Measurements from ENCODE around the gene CACNA2D4.

CACNA2D4 gene

DNA sequence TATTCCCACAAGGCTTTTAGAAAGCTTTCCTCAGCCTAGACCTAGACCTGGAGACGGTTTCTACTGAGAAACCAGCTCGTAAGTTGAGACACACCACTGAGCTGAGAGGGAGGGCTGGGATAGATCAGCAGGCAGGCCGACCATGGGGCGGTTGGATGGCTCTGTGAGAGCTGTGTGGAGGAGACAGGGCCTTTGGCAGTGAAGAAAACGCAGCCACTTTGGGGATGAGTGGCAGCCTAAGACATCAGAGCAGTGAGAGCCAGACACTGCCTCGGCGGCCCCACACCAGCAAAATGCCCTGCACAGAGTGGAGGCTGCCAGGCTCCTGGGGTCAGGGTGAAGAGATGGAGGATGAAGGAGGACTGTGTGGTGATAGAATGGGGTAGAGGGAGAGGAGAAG lies 46.0 kb downstream of the CACNA2D4 start:
- in situ Hi-C loops (cut with MboI; ENCODE audit: low sequenced_read_pairs) = no loop called here

DNA sequence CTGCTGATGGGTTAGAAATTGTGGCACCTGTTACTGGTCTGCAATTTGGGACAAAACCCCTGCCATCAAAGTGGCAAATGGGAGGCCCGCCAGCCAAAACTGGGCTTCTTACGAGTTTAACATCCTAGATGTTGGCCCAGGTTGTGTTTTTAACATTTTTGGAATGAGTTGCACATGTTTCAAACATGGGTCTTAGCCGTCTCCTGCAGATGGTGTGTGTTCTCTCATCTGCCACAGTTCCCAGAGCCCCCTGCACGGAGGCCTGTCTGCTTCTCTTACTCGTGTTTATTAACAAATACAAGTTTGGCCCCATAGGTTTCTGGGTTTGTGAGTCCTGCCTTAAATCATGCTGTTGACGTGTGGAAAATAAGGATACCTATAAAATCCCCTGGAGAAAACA lies 46.5 kb downstream of the CACNA2D4 start:
- in situ Hi-C loops (cut with MboI; ENCODE audit: low sequenced_read_pairs) = no loop called here

DNA sequence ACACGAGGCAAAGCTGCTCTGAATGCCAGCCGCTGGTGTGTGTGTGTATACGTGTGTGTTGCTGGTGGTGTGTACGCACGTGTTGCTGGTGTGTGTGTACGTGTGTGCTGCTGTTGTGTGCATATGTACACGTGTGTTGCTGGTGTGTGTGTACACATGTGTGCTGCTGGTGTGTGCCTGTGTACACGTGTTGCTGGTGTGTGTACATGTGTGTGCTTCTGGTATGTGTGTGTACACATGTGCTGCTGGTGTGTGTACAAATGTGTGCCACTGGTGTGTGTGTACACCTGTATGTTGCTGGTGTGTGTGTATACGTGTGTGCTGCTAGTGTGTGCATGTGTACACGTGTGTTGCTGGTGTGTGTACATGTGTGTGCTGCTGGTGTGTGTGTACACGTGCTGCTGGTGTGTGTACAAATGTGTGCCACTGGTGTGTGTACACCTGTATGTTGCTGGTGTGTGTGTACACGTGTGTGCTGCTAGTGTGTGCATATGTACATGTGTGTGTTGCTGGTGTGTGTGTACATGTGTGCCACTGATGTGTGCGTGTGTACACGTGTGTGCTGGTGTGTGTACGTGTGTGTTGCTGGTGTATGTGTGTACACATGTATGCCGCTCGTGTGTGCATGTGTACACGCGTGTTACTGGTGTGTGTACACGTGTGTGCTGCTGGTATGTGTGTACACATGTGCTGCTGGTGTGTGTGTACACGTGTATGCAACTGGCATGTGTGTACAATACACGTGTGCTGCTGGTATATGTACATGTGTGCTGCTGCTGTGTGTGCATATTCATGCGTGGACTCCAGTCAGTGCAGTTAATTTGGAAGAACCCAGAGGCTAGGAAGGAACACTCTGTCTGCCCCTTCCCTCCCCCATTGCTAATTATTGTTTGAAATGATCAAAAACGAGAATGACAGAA lies 47.2 kb downstream of the CACNA2D4 start:
- in situ Hi-C loops (cut with MboI; ENCODE audit: low sequenced_read_pairs) = no loop called here

DNA sequence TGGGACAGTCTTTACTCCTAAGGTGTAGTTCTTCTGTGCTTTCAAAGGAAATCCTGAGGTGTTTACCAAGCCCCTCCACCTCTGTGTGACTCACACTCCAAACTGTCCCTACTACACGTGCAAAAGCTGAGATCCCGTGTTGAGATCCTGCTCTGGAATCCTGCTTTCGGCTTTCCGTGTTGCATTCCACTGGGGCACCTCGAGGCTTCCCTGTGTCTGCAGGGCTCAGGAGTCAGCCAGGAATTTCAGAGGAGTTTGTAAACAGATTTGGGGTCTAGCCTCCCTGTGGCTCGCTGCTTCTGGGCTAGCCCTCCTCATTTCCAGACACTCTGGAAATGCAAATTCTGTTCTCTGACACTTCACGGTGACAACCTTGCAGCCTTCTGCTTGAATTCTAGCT lies 48.4 kb downstream of the CACNA2D4 start:
- in situ Hi-C loops (cut with MboI; ENCODE audit: low sequenced_read_pairs) = no loop called here

DNA sequence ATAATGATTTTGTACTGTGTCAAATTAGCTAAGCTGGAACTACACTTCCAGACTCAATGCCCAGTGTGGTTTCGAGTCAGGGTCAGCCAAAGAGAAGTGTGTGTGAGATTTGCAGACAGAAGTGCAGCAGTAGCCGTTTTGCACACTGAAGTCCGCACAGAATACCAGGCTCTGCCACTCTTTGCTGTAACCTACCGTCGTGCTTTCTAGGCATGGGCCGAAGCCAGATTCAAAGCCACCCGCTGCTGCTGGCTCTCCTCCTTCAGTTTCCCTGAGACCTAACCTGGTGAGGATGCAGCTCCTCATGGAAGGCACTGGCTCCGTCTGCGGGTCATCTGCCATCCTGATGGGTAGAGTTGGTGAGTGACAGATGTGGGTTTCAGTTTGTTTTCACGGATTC lies 49.3 kb downstream of the CACNA2D4 start:
- in situ Hi-C loops (cut with MboI; ENCODE audit: low sequenced_read_pairs) = no loop called here

DNA sequence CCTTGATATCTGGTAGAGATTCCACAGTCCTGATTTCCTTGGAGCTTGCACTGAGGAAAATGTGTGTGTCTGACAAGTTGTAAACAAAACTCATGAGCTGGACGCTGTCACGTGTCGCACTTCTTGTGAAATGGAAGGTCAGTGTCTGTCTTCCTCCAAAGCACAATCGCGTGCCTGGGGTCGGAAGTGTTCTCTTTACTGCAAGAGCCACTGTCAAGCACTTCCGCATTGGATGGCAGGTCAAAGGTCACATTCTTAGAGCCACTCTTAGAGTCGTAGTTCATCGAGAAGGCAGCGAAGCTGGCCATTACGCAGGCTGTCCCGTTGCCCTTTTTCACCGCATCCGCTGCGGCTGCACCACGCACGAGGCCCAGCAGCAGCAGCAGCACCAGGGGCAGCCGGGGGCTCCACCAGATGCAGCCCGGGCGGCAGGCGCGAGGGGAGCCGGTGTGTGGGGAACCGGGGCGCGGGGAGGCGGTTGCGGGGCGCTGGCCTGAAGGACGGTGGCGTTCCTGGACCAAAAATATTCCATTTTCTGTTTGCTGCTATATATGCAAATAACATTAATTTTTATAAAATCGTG lies 53.1 kb downstream of the CACNA2D4 start:
- in situ Hi-C loops (cut with MboI; ENCODE audit: low sequenced_read_pairs) = no loop called here

DNA sequence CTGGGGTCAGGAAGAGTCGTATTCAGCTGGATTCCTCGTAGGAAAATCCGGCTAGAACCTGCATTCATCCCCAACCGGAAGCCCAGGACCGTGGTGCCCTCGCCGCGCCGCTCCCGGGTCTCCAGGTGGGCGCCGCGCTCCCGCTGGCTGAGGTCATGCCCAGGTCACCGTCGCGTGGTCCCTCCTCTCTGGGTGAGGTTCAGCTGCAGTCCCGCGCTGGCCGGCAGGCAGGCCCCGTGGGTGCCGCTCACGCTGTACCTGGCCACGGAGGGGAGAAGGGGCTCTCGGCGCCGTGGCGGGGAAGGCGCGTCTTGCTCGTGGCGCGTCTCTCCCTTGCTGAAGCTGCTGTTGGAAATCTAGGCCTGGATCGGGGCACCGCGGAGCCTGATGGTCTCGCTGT lies 53.6 kb downstream of the CACNA2D4 start:
- in situ Hi-C loops (cut with MboI; ENCODE audit: low sequenced_read_pairs) = no loop called here

DNA sequence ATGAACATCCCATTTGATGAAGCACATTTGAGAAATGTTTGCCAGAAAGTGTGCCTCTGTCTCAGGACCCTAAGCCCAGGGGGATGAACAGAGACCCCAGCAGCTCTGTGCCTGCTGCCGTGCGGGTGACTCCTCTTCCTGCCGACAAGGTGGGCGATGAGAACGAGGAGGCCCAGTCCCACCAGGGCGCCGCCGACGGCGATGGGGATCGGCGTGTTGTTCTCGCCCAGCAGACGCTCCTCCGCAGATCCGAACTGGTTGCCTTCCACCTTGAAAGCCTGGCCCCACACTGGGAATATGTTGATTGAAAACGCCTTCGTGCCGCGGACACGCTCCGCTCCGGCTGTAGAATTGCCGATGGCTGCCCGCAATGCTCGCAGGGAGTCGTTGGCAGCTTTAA lies 54.0 kb downstream of the CACNA2D4 start:
- in situ Hi-C loops (cut with MboI; ENCODE audit: low sequenced_read_pairs) = no loop called here

DNA sequence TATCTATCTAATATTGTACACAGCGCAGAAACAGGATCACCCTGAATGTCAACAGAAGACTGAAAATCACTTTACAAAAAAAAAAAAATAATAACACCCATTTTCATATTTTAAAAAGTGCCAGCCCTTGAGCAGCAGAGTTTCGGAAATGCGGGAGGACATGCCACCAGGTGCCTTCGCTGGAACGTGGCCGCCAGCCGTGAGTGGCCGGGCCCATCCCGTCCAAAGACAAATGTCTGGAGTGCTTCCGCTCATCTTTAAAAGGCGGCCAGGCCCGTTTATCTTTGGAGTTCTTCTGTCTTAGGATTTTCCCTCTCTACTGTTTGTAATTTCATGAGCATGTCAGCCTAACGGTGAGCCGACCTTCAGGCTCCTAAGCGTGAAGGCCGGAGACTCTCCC lies 54.6 kb downstream of the CACNA2D4 start:
- in situ Hi-C loops (cut with MboI; ENCODE audit: low sequenced_read_pairs) = no loop called here

DNA sequence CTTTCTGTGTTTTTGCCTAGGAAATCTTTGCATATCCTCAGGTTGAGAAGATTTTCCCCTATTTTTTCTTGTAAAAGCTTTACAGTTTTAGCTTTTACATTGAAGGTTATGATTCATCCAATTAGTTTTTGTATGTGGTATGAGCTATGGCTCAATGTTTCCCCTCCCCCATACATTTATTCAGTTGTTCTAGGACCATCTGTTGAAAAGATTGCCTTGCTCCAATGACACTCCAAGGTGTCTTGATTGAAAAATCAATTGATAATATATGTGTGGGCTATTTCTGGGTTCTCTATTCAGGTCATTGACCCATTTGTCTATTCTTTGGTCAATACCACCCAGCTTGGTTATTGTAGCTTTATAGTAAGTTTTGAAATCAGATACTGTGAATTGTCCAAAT lies 55.5 kb downstream of the CACNA2D4 start:
- in situ Hi-C loops (cut with MboI; ENCODE audit: low sequenced_read_pairs) = no loop called here

DNA sequence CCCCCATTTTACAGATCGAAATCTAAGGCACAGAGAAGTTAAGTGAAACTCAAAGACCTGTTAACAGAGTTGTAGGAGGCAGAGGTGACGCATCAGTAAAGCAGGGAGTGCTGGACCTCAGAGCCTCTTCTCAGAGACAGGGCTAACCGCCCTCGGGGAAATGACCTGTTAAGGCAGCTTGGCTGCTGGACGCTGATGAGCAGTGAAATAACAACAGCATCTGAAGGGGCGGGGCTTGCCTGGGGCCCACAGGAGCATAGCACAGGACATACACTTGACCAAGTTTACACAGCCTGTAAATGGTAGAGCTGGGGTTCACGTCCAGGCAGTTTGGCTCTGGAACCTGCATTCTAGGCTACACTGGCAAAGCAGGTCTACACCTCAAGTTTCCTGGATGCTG lies 58.8 kb downstream of the CACNA2D4 start:
- in situ Hi-C loops (cut with MboI; ENCODE audit: low sequenced_read_pairs) = no loop called here

DNA sequence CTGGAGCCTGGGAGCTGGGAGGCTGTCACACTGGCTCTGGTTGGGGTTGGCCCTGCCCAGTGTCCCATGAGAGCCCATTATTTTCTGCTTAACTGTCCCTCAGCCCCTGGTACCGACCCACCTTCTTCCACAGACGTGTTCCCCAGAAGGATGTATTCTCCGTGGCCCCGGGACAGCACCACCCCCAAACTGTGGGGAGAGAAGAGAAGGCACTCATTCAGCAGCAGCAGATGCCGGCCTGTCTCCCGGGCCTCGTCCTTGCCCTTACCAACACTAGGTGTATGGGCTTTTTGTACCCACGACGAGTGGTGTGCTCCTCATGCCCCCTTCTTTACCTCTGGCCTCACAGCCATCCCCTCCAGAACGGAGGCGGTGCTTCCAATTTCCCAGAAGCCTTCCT lies 60.0 kb downstream of the CACNA2D4 start:
- in situ Hi-C loops (cut with MboI; ENCODE audit: low sequenced_read_pairs) = no loop called here

DNA sequence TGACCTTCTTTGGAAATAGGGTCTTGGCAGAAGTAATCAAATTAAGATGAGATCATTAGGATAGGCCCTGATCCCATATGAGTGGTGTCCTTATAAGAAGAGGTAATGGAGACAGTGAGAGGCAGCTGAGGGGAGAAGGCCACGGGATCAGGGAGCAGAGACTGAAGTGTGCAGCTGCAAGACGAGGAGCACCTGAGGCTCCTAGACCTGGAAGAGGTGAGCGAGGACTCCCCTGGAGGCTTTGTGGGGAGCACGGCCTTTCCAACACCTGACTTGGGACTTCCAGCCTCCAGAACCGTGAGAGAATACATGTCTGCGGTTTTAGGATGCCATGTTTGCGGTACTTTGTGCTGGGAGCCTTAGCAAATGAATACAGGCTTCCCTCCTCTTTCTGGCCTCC lies 60.6 kb downstream of the CACNA2D4 start:
- in situ Hi-C loops (cut with MboI; ENCODE audit: low sequenced_read_pairs) = no loop called here

DNA sequence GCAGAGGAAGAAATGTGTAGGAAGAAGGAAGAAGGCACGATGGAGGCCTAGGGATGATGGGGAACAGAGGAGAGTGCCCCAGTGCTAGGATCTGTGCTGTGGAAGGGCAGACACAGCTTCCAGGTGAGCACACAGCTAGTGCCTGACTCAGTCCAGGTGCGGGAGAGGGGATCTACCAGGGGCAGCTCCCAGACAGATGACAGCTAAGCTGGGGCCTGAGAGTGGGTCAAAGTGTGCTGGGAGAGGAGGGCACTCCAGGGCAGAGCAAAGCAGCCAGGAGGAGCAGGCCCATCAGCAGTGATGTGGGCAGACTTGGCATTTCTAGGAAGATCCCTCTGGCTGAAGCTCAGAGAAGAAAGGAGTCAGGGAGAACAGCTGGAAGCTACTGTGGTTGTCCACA lies 61.4 kb downstream of the CACNA2D4 start:
- in situ Hi-C loops (cut with MboI; ENCODE audit: low sequenced_read_pairs) = no loop called here

DNA sequence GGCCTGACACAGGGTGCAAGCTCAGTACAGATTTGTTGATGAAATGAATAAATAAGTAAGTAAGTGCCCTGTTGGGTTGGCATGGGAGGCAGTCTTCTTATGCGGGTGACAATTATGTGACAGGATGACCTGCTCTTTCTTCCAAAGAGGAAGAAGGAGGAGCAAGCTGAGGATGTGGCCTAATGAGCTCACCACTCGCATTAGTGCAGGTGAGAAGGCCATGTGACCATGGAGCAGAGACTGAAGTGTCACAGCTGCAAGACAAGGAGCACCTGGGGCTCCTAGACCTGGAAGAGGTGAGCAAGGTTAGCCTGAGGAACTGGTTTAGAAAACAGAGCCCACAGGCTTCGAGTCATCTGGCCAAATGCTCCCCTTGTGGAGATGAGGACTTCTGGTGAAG lies 63.2 kb downstream of the CACNA2D4 start:
- in situ Hi-C loops (cut with MboI; ENCODE audit: low sequenced_read_pairs) = no loop called here

DNA sequence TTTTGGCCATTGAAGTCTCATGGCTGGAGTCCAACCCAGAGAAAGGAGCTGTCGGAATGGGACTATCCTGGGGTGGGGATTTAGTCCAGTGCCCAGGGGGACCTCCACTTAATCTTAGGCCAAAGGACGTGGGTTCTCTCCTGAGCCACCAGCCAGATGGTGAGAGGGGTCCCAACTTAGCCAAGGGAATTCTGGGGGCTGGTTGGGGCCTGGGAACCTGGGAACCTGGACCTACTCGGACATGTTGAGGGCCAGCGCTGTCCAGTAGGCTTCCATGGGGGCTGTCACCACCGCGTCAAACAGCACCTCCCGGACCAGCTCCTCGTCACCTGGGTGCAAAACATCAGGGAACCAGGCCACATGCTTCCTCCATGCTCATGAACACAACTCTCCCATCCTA lies 64.7 kb downstream of the CACNA2D4 start:
- in situ Hi-C loops (cut with MboI; ENCODE audit: low sequenced_read_pairs) = no loop called here

DNA sequence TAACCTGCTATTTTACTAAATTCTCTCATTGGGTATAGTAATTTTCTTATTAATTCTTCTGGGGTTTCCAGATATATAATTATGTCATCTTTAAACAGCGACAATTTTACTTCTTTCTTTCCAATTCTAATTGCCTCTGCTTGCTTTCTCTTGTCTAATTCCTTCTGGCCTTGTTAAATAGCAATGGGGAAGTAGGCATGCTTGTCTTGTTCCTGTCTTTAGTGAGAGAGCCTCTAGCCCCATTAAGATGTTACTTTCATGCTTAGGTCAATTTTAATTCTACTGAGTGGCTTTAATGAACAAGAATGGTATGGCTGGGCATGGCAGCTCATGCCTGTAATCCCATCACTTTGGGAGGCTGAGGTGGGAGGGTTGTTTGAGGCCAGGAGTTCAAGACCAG lies 66.4 kb downstream of the CACNA2D4 start:
- in situ Hi-C loops (cut with MboI; ENCODE audit: low sequenced_read_pairs) = no loop called here

DNA sequence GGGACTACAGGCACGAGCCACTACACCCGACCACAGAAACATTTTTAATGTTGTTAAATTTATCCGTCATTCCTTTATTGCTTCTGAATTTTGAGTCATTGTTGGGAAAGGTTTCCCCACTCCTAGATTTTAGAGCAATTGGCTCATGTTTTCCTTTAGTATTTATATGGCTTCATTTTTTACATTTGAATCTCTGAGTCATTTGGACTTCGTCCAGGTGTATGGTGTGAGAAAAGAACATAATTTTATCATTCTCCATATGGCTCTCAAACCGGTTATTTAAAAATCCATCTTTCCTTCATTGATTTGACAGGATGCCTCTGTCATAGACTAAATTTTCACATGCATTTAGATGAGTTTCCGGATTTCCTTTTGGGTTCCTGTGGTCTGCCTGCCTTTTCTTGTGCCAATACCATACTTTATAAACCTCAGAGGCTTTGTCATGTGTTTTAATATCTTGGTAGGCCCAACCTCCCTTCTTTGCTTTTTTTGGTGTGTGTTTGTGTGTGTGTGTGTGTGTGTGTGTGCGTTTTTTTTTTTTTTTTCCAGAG lies 67.2 kb downstream of the CACNA2D4 start:
- in situ Hi-C loops (cut with MboI; ENCODE audit: low sequenced_read_pairs) = no loop called here

DNA sequence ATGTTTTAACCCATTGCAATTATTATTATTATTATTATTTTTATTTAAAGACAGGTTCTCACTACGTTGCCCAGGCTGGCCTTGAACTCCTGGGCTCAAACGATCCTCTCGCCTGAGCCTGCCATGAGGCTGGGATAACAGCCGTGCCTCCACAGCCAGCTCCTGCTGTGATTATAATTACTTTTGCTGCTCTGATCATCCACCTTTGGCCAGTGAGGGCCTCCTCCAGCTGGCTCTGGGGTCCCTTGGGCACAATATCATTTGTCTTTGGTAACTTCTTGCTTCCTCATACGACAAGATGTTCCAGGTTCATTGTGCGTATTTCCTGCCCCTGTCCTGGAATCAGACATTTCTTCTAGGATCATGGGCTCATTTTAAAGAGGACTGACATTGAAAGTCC lies 69.7 kb downstream of the CACNA2D4 start:
- in situ Hi-C loops (cut with MboI; ENCODE audit: low sequenced_read_pairs) = no loop called here

DNA sequence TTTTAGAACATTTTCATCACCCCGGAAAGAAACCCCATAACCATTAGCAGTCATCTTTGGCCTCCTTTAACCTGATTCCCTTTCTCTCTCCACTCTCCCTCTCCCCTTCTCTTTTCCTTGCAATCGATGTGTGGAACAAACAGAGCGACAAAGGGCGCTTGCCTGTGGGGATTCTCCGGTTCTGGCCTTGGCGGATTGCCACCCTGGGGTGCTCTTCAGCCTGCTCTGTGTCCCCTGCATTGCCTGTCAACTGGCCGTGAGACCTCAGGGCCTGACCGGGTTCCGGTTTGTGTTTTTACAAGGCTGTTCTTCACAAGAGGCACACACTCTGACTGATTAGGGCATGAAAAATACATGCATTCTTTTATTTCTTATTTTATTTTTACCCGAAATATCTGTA lies 70.3 kb downstream of the CACNA2D4 start:
- in situ Hi-C loops (cut with MboI; ENCODE audit: low sequenced_read_pairs) = no loop called here

DNA sequence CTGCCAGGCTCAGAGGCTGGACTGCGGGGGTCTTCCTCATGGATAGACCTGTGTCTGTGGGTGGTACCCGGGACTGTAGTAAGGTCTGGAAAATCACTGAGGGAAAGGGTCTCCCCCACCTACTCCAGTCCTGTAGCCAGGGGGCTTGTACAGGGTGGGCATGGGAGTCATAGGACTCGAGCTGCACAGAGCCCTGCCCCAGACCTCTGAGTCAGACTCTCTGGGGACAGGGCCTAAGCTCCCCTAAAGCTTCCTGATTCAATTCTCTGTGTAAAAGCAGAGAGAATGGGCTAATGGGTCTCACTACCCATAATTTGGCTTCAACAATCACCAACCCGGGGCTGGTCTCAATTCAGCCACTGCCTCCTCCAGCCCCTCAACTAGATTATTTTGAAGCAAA lies 71.0 kb downstream of the CACNA2D4 start:
- in situ Hi-C loops (cut with MboI; ENCODE audit: low sequenced_read_pairs) = no loop called here
